GM12878 (cell line): Measurements from ENCODE around the gene TP73. TPM values are rescaled to one million over a fixed set of nuclear protein-coding genes. Genes with fewer than 3 reads are reported as not detected.

Experiments
- CHD4 ChIP-seq: fragments of 200-600 bp; sonication (generic); IDR thresholded peaks from 2 replicates; pipeline ENCODE4 v1.6.1; 2016; ENCODE audit warnings: mild to moderate bottlenecking
- EP300 ChIP-seq, 2 experiments: fragments of 150-350 bp in 1 of 2; IDR thresholded peaks; 2 replicates each; pipeline ENCODE4 v1.6.1; 2011 to 2012; ENCODE audit warnings: low read depth in 2 of 2, low read length in 2 of 2, borderline replicate concordance in 1 of 2, improper control_type of control experiment in 1 of 2, inconsistent platforms in 1 of 2; ENCODE audit not compliant: control insufficient read depth in 1 of 2
- IRF3 ChIP-seq: fragments of 450-650 bp; IDR thresholded peaks from 2 replicates; pipeline ENCODE4 v1.6.1; 2014; ENCODE audit warnings: mild to moderate bottlenecking
- NR2C2 ChIP-seq: IDR thresholded peaks from 2 replicates; pipeline ENCODE4 v1.6.1; 2011; ENCODE audit warnings: borderline replicate concordance, low read depth; ENCODE audit not compliant: control insufficient read depth, insufficient read length
- POLR2AphosphoS5 ChIP-seq: IDR thresholded peaks from 2 replicates; pipeline ENCODE4 v1.6.1; 2011; ENCODE audit warnings: mild to moderate bottlenecking, low read length, inconsistent platforms
- POU2F2 ChIP-seq: IDR thresholded peaks from 3 replicates; pipeline ENCODE4 v1.6.1; 2011; ENCODE audit warnings: low read depth, mild to moderate bottlenecking, low read length, borderline replicate concordance
- TCF3 ChIP-seq: IDR thresholded peaks from 2 replicates; pipeline ENCODE4 v1.6.1; 2012; ENCODE audit warnings: low read depth, mild to moderate bottlenecking, low read length, borderline replicate concordance; ENCODE audit not compliant: insufficient read depth
- TCF7 ChIP-seq: IDR thresholded peaks from 2 replicates; pipeline ENCODE4 v1.6.1; 2014; ENCODE audit warnings: antibody characterized with exemption, borderline replicate concordance
- ZBED1 ChIP-seq: IDR thresholded peaks from 2 replicates; pipeline ENCODE4 v1.6.1; 2016; ENCODE audit warnings: borderline replicate concordance
- polyA plus RNA-seq, 11 experiments: library from polyadenylated mRNA; depleted of rRNA in 4 of 11; unstranded in 6 of 11; stranded (reverse) in 5 of 11; fragments of >200 nt; fragmentation: Nextera tagmentation in 4 of 11; fragmentation: Illumina TruSeq in 1 of 11; extraction: Ambion mirVana in 4 of 11; extraction: Trizol in 1 of 11; gene quantifications; 1 replicate in 1 of 11; 2 replicates in 10 of 11; pipeline versions ENCODE4 v1.2.1 to v1.2.3, GENCODE V29; 2011 to 2016; ENCODE audit warnings: inconsistent platforms in 2 of 11, missing spikeins in 2 of 11, low read depth in 1 of 11
- total RNA-seq, 4 experiments: library from RNA; depleted of rRNA in 3 of 4; stranded (reverse); fragments of >200 nt in 3 of 4; fragmentation: Illumina TruSeq in 1 of 4; extraction: Trizol in 1 of 4; gene quantifications; 2 replicates each; pipeline versions ENCODE4 v1.2.1 to v1.2.3, GENCODE V29; 2013 to 2021
- TF ChIP-seq, protein P1 (sequence below): fragments of 450-650 bp; IDR thresholded peaks from 2 replicates; pipeline ENCODE4 v1.6.1; 2017; ENCODE audit warnings: antibody characterized with exemption, mild to moderate bottlenecking, moderate library complexity

TP73 gene
- total and polyA plus RNA-seq, 10 of the 15 experiments (the other 5 are each of a cell fraction or from before 2014, with no cell fraction given) = 0.08 to 54.2 (median 14.9) TPM

- TF ChIP-seq TCF7 = no peak
- no peak for TF ChIP-seq POLR2AphosphoS5
- TF ChIP-seq NR2C2 = no peak
- no peak for TF ChIP-seq POU2F2
- no peak for TF ChIP-seq IRF3
- TF ChIP-seq TCF3 = no peak
- TF ChIP-seq CHD4 = no peak
- TF ChIP-seq, protein P1, sequence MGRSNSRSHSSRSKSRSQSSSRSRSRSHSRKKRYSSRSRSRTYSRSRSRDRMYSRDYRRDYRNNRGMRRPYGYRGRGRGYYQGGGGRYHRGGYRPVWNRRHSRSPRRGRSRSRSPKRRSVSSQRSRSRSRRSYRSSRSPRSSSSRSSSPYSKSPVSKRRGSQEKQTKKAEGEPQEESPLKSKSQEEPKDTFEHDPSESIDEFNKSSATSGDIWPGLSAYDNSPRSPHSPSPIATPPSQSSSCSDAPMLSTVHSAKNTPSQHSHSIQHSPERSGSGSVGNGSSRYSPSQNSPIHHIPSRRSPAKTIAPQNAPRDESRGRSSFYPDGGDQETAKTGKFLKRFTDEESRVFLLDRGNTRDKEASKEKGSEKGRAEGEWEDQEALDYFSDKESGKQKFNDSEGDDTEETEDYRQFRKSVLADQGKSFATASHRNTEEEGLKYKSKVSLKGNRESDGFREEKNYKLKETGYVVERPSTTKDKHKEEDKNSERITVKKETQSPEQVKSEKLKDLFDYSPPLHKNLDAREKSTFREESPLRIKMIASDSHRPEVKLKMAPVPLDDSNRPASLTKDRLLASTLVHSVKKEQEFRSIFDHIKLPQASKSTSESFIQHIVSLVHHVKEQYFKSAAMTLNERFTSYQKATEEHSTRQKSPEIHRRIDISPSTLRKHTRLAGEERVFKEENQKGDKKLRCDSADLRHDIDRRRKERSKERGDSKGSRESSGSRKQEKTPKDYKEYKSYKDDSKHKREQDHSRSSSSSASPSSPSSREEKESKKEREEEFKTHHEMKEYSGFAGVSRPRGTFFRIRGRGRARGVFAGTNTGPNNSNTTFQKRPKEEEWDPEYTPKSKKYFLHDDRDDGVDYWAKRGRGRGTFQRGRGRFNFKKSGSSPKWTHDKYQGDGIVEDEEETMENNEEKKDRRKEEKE = no peak
- no peak for TF ChIP-seq ZBED1
- TF ChIP-seq EP300 (IDR thresholded peaks at IDR 0.05; ENCODE audit: borderline replicate concordance in 1 of 2, control insufficient read depth in 1 of 2, low read depth in 2 of 2, low read length in 2 of 2) = no peak
Measured at GRCh38 chr1:3683992-3684391, 31.7 kb downstream of the TP73 start (continued).
